Measurements from ENCODE around the gene WWC2.
"Not testable (repeated sequence)": the region's sequence is repeated elsewhere in the genome, so short reads cannot be mapped to it uniquely, and the experiment has no call there.

The WWC2 gene

GRCh38 chr4:183175631-183176232 lies 76.7 kb downstream of the WWC2 start:
- no peak for DNase-seq

GRCh38 chr4:183177001-183177400 lies 77.9 kb downstream of the WWC2 start:
- DNase-seq: no peak

DNA sequence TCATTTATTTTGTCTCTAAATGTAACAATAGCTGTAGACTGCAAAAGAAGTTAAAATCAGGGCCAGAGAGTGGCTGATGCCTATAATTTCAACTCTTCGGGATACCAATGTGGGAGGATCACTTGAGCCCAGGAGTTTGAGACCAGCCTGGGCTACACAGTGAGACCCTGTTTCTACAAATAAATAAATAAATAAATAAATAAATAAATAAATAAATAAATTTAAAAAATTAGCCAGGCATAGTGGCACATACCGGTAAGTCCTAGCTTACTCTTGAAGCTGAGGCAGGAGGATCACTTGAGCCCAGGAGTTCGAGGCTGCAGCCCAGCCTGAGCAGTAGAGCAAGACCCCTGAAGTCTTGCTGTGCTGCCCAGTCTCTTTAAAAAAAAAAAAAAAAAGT lies 79.1 kb downstream of the WWC2 start:
- DNase-seq: no peak

DNA sequence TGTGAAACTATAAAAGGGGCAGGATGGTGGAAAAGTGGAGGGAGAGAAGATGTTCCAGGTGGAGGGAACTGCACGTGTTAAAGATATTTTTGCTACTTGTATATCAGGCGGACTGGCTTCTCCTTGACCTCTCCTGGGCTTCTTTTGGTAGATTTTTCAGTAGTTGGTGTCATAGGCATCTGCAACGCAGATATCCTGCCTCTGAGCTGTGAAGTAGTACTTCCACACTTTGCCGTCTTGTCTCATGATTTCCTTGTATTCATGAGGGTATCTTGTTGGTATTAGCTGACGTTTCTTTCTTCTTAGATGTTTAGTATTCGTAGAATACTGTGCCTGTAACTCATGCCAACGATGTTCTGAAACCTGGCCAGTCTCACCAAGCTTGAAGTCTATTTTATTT lies 81.0 kb downstream of the WWC2 start:
- DNase-seq: no peak

- no peak for DNase-seq
Measured at GRCh38 chr4:183180621-183181020, 81.6 kb downstream of the WWC2 start.

DNA sequence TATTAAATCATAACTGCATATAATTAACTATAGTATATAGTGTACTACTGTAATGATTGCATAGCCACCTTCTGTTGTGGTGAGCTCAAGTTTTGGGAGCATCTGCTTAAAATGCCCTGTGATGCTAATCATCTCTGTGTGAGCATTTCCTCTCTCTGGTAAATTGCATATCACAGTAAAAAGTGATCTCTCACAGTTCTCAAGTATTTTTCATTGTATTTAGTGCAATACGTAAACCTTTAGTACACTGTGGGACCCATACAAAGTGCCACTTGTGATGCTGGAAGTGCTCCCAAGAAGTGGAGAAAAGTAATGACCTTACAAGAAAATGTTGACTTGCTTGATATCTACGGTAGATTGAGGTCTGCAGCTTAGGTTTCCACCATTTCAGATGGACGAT lies 82.0 kb downstream of the WWC2 start:
- no peak for DNase-seq

- DNase-seq: no peak
Measured at GRCh38 chr4:183182873-183183725, 84.0 kb downstream of the WWC2 start.

DNA sequence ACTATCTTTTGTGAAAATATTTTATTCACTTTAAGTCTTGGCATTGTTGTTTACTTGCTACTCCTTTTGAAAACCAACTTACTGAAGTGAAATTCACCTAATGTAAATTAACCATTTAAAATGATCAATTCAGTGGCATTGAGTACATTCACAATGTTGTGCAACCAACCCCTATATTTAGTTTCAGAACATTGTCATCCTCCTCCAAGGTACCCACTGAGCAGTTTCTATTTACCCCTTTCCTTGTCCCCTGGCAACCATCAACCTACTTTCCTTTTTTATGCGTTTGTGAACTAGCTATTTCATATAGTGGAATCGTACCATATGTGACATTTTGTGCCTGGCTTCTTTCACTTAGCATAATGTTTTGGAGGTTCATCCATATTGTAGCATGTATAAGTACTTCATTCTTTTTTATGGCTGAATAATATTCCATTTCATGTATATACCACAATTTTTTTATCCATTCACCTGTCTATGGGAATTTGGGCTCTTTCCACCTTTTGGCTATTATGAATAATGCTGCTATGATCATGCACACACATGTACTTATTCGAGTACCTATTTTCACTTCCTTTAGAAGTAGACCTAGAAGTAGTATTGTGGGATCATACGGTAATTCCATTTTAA lies 85.0 kb downstream of the WWC2 start:
- DNase-seq: no peak

GRCh38 chr4:183185018-183185417 lies 86.0 kb downstream of the WWC2 start:
- DNase-seq: no peak

GRCh38 chr4:183185559-183185958 lies 86.5 kb downstream of the WWC2 start:
- DNase-seq: no peak

GRCh38 chr4:183186813-183187212 lies 87.8 kb downstream of the WWC2 start:
- DNase-seq: no peak

- DNase-seq: no peak
Measured at GRCh38 chr4:183190900-183191527, 92.0 kb downstream of the WWC2 start.

- no peak for DNase-seq
Measured at GRCh38 chr4:183191630-183192029, 92.6 kb downstream of the WWC2 start.

- DNase-seq: no peak
Measured at GRCh38 chr4:183192571-183192970, 93.5 kb downstream of the WWC2 start.

DNA sequence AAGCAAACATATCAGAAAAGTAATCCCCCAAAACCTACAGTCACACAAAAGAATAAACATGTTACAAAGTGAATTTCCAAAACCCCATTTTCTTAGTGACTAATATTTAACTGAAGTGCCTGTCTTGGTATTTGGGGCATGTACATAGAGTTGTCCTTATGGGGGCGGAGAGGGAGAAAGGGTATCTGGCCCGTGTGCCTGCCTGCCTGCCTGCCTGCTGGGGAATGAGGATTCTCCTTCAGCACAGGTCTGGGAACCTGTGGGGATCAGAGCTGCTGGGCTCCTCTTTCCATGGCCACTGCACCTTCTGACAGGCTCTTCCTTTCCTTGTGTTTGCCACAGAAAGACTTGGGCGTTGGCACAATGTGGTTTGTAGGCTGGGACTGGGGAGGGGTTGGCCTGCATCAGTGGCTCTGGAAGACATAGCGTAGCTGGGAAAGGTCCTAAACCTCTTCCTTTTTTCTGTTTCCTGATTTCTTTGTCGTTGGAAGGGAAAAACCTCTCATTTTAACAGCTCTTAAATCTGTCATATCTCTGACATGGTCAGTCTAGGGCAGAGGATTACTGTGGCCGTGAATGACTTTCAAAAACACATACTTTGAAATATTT lies 94.8 kb downstream of the WWC2 start:
- not testable (repeated sequence) for DNase-seq

DNA sequence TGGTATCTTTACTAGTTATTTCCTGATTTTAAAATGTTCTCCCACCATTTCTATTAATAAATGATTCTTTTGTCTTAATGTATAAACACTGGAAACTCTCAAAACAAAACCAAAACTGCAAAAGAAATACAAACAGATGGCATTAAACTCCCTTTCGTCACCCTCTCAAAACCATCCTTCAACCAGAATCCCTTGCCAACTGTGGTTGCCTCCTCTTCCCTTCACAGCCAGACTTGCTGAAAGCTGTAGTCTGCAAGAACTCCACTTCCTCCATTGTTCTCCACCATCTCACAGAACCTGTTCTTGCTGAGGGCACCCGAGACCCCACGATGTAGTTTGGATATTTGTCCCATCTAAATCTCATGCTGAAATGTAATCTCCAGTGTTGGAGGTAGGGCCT lies 96.5 kb downstream of the WWC2 start:
- DNase-seq: no peak

GRCh38 chr4:183197140-183197539 lies 98.1 kb downstream of the WWC2 start:
- no peak for DNase-seq

- DNase-seq: no peak
Measured at GRCh38 chr4:183200453-183200852, 101.4 kb downstream of the WWC2 start.

DNA sequence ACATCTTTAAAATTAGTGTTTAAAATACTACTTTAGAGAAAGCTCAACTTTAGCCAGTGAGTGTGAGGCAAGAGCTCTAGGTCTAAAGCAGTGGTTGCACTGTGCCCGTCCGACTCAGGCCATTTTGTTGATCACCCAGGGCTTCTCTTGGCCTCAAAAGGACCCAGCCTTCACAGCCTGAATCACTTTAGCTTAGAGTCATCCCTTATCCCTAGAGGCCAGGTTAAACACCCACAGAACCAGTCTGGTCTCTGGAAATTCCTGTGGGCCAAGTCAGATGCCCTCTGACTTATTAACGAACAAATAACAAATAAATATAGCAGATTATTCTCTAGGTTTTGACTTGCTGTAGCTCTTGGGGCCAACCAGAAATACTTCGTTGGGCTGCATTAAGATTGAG lies 102.3 kb downstream of the WWC2 start:
- DNase-seq: no peak

- no peak for DNase-seq
Measured at GRCh38 chr4:183202523-183202922, 103.5 kb downstream of the WWC2 start.

DNA sequence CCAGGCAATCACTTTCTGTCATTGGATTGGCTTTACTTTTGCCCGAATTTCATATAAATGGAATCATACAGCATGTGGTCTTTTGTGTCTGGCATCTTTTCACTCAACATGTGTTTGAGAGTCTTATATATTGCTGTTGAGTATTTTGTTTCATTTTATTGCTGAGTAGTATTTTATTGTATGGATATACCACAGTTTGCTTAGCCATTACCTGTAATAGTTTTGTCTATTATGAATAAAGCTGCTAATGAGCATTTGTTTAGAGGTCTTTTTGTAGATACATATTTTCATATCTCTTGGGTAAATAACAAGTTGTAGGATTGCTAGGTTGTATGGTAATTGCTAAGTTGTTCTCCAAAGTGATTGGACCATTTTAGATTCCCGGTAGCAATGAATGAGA lies 105.7 kb downstream of the WWC2 start:
- no peak for DNase-seq

GRCh38 chr4:183205193-183205592 lies 106.1 kb downstream of the WWC2 start:
- DNase-seq: no peak

DNA sequence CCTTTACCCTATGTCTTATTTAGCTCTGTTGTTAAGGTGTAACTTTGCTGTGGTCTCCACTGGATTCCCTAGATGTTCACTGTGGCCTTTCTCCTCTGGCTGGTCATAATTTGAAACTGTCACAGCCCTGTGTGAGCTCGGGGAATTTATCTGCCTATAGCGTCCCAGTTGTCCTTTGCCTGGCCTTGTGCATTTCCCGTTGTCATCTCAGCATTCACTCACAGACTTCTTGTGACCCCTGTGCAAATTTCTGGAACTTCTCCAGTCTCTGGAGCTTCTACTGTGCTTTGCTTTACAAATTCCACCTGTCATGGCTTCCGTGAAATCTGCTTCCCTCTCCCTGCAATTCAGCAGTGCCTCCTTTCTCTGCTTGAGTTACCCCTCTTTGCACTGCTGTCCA lies 106.7 kb downstream of the WWC2 start:
- DNase-seq: no peak
